Cardiac muscle cell (in vitro differentiated cells and primary cell): ENCODE data around the gene UCP2. TPM values are rescaled to one million over a fixed set of nuclear protein-coding genes. Genes with fewer than 3 reads are reported as not detected.

Experiments used
- DNase-seq, 2 donors: peaks; one replicate each; pipeline versions ENCODE4 v3.0.0 to v3.0.0-alpha.2; 2010 to 2017; ENCODE audit warnings: low read depth in 1 of 2, low spot score in 1 of 2
- H3K27ac ChIP-seq: fragments of 200-600 bp; sonication (generic); 2 replicates; pipeline ENCODE4 v1.5.1; 2016
- H3K27me3 ChIP-seq: fragments of 200-600 bp; sonication (generic); 2 replicates; pipeline ENCODE4 v1.6.0; 2016; ENCODE audit warnings: control low read depth
- H3K36me3 ChIP-seq: fragments of 200-600 bp; sonication (generic); 2 replicates; pipeline ENCODE4 v1.5.1; 2016; ENCODE audit warnings: control low read depth
- H3K4me1 ChIP-seq: fragments of 200-600 bp; sonication (generic); 2 replicates; pipeline ENCODE4 v1.8.1; 2017; ENCODE audit warnings: low read depth, mild to moderate bottlenecking, mixed run types
- H3K4me3 ChIP-seq: fragments of 200-600 bp; sonication (generic); 2 replicates; pipeline ENCODE4 v1.5.1; 2016; ENCODE audit warnings: mild to moderate bottlenecking
- H3K9me3 ChIP-seq: fragments of 200-600 bp; sonication (generic); 2 replicates; pipeline ENCODE4 v1.5.1; 2017; ENCODE audit warnings: low read depth, mild to moderate bottlenecking, control low read depth
- CTCF ChIP-seq: IDR thresholded peaks from 2 replicates; pipeline ENCODE4 v1.5.1; 2012; ENCODE audit warnings: low read depth, mild to moderate bottlenecking, low read length
- polyA plus RNA-seq: library from polyadenylated mRNA; unstranded; fragments of >200 nt; fragmentation: Nextera tagmentation; extraction: Ambion mirVana; gene quantifications from 2 replicates; pipeline ENCODE4 v1.2.1, GENCODE V29; 2016
- total RNA-seq: library from RNA; depleted of rRNA; stranded (reverse); fragments of >200 nt; gene quantifications from 2 replicates; pipeline ENCODE4 v1.2.3, GENCODE V29; 2016

The UCP2 gene
- total and polyA plus RNA-seq, 2 experiments from 2014 or later, result 25.9 to 34.8 TPM

- no peak for TF ChIP-seq CTCF
- Histone ChIP-seq H3K36me3 (peaks cover 4% of the 10 kb centered on the region), H3K4me1 (no peaks in the 10 kb centered on the region), H3K27me3 (no peaks in the 10 kb centered on the region), H3K9me3 (no peaks in the 10 kb centered on the region), H3K4me3 (no peak overlapping the region), H3K27ac (no peak overlapping the region)
- DNase-seq, result no peak
Observed at GRCh38 chr11:73999581-74000306, 17.1 kb upstream of the UCP2 start.

GRCh38 chr11:73998846-73999575 lies 16.4 kb upstream of the UCP2 start:
- Histone ChIP-seq H3K27me3 (no peaks in the 10 kb centered on the region), H3K4me3 (no peak overlapping the region), H3K9me3 (no peaks in the 10 kb centered on the region), H3K4me1 (no peaks in the 10 kb centered on the region), H3K27ac (no peak overlapping the region), H3K36me3 (peaks cover 4% of the 10 kb centered on the region)
- DNase-seq, result no peak
- no peak for TF ChIP-seq CTCF

GRCh38 chr11:73997120-73997770 lies 14.6 kb upstream of the UCP2 start:
- no peak for DNase-seq
- Histone ChIP-seq H3K27me3 (no peaks in the 10 kb centered on the region), H3K4me3 (no peak overlapping the region), H3K36me3 (no peaks in the 10 kb centered on the region), H3K4me1 (no peaks in the 10 kb centered on the region), H3K27ac (no peak overlapping the region), H3K9me3 (no peaks in the 10 kb centered on the region)
- TF ChIP-seq CTCF, result no peak

DNA sequence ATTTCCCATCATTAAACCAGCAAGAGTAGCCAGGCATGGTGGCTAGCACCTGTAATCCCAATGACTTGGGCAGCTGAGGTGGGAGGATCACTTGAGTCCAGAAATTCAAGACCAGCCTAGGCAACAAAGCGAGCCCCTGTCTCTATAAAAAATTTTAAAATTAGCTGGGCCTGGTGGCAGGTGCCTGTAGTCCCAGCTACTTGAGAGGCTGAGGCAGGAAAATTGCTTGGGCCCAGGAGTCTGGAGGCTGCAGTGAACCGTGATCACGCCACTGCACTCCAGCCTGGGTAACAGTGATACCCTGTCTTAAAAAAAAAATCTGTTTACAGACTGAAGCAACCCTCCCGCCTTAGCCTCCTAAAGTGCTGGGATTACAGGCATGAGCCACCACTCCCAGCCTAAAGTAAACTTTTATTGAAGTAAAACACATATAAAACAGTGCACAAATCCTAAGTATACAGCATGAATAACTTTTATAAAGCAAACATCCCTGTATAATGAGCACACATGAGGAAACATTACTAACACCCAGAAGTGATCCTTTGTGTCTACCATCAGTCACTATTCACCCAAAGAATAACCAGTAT lies 13.6 kb upstream of the UCP2 start:
- no peak for TF ChIP-seq CTCF
- Histone ChIP-seq H3K9me3 (no peaks in the 10 kb centered on the region), H3K4me1 (no peaks in the 10 kb centered on the region), H3K27ac (no peak overlapping the region), H3K4me3 (no peak overlapping the region), H3K27me3 (no peaks in the 10 kb centered on the region), H3K36me3 (no peaks in the 10 kb centered on the region)
- DNase-seq, result no peak

- Histone ChIP-seq H3K36me3 (no peaks in the 10 kb centered on the region), H3K27me3 (no peaks in the 10 kb centered on the region), H3K27ac (no peak overlapping the region), H3K4me3 (no peak overlapping the region), H3K4me1 (no peaks in the 10 kb centered on the region), H3K9me3 (no peaks in the 10 kb centered on the region)
- no peak for TF ChIP-seq CTCF
- DNase-seq, result no peak
Observed at GRCh38 chr11:73995731-73996130, 13.1 kb upstream of the UCP2 start.
